HG02938 (cell line): Measurements from ENCODE around the gene MICAL3.
"Not testable (repeated sequence)": the region's sequence is repeated elsewhere in the genome, so short reads cannot be mapped to it uniquely, and the experiment has no call there.

Experiments used
- ATAC-seq: cut with Tn5 transposase; IDR thresholded peaks from one replicate; pipeline ENCODE4 v1.9.1; 2021; ENCODE audit warnings: mild to moderate bottlenecking, moderate library complexity; ENCODE audit not compliant: unreplicated experiment

Gene MICAL3

DNA sequence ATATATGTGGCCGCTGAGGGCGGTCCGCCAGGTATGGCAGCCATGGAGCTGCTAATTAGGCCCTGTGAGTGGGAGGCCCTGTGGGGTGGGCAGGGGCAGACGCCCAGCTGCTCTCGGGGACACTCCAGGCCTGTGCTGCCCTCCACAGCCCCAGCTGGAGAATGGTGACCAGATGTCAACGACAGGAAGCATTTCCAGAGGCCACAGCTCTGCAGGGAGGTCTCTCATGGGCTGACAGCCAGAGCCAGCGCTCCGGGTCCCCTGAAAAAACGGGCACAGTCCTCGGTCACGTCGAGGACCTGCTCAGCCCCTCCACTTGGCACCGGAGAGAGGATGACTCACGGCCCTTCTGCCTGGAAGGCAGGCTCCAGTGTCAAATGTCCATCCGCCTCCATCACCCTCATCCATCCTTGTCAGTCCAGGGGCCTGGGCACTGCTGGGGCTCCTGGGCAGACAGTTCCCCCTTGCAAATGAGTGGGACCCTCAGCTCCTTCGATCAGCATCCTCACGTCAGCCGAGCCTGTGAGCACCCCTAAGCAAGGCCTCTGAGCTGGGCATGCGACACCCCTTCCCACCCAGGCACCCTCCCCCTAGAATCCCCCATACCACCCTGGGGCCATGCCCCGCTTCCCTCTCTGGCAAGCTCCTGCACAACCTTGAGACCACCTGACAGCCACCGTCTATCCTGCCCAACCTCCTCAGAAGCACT is 252.0 kb downstream of the MICAL3 start:
- no peak for ATAC-seq

- no peak for ATAC-seq
Measured at GRCh38 chr22:17770180-17771077, 253.9 kb downstream of the MICAL3 start.

GRCh38 chr22:17769716-17770082 is 254.7 kb downstream of the MICAL3 start:
- ATAC-seq: no peak

- ATAC-seq: no peak
Measured at GRCh38 chr22:17769013-17769715, 255.2 kb downstream of the MICAL3 start.

- peak; percentile 73 for ATAC-seq
Measured at GRCh38 chr22:17767233-17768065, 256.9 kb downstream of the MICAL3 start.

GRCh38 chr22:17764852-17765251 is 259.5 kb downstream of the MICAL3 start:
- ATAC-seq: not testable (repeated sequence)

- ATAC-seq: no peak
Measured at GRCh38 chr22:17764036-17764435, 260.3 kb downstream of the MICAL3 start.

DNA sequence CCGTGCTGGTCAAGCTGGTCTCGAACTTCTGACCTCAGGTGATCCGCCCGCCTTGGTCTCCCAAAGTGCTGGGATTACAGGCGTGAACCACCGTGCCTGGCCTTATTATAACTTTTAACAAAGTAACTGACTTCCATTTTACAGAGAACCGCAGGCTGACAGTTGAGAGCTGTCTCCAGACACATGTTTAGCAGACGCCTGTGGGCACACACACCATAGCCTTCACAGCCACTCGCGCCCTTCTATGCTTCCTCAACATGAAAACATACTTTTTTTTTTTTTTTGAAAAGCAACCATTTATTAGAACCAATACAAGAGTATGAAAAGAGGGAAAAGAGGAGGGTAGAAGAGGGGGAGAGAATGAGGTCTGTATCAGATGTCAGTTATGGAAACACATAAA is 260.9 kb downstream of the MICAL3 start:
- ATAC-seq: not testable (repeated sequence)

- ATAC-seq: no peak
Measured at GRCh38 chr22:17761138-17761488, 263.2 kb downstream of the MICAL3 start.

DNA sequence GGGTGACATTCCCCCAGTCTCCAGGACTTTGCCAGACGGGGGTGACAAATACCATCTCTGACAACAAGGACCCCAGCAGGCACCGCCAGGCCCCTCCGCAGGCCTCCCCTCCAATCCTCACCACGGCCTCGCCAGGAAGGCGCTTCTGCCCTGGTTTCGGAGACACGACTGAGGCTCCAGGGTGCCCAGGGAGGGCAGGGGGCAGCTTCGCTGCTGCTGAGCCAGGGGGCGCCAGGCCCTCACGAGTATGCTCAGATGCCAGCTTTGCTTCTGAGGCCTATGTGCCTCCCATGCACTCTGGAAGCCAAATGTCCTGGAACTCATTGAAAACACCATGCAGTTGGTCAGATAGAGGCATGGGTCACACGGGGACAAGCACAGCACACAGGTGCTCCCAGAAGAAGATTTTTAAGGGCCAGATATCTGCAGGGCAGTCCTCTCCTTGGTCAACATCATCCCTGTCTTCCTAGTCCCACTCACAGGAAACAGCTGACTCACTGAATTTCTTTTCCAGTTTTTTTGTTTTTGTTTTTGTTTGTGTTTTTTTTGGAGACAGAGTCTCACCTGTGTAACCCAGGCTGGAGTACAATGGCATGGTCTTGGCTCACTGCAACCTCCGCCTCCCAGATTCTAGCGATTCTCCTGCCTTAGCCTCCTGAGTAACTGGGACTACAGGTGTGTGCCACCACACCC is 270.0 kb downstream of the MICAL3 start:
- no peak for ATAC-seq

DNA sequence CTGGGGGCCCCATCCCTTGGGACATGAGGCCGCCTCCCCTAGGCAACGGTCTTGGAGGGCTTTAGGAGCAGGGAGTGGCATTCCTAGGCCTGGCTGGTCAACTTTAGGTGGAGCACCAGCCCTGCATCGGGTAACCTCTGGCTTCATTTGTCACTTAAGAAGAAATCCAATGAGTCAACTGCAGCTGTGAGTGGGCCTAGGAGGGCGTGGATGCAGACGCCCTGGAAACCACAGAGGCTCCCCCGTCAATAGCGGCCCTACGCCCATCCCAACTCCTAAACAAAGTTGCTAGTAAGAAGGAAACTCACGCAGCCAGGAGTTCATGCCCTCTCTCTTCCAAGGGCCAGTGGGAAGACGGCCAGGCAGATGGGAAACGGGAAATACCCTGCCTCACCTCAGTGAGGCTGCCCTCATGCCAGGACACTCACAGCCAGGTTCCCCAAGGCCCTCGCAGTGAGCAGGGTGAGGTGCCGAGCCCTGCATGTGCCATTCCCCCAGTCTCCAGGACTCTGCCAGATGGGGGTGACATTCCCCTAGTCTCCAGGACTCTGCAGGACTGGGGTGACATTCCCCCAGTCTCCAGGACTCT is 270.9 kb downstream of the MICAL3 start:
- ATAC-seq: no peak

- no peak for ATAC-seq
Measured at GRCh38 chr22:17751596-17751995, 272.8 kb downstream of the MICAL3 start.

- no peak for ATAC-seq
Measured at GRCh38 chr22:17749605-17750395, 274.6 kb downstream of the MICAL3 start.

DNA sequence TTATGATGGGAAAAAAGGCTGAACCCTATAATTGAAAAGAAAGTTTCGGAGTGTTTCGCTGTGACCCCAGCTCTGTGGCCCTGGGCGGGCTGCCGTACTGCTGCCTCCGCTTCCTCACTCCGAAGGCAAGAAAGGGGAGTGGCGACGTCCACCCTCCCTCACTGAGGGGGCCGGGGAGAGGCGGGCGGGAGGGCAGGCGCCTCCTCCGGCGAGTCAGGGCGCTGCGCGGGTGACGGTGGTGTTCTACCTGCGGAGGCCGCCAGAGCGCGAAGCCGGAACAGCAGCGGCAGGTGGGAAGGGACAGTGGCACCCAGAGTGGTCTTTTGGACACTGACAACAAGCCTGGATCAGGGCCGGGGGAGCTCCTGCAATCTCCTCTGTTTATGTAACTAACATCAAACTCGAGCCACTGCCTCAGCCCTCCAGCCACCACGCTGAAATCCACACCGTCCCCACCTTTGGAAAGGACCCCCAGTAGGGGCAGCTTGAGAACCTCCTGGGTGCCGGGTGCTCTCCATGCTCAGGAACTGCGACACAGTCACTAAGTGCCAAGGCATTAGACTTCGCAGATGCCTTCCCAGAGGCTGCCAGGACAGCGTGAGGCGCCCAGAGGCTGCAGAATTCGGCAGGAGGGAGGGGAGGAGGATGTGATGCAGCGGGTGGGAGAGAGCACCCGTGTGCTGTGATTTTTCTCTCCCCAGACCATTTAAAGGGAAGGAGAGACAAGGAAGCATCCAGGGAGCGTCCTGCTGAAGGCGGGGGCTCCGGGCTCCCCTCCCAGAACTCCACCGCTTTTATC is 275.6 kb downstream of the MICAL3 start:
- ATAC-seq: no peak

DNA sequence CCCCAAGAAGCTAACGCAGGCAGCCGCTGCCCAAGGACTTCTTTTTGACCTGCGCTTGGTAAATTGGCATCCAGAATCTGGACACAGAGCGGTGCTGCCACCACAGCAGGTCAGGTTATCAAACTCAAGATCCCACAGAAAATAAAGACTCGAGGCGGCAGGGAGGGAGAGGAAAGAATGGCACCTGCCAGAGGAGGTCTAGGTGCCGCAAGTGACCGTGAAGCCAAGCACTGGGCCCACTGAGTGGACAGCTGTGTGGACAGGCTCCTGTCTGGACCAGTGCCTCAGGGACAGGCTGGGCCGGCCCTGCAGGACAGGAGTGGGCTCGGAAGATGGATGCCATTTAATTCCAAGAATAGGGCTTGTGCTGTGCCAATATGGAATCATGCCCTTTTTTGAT is 277.4 kb downstream of the MICAL3 start:
- no peak for ATAC-seq

GRCh38 chr22:17744430-17744829 is 279.9 kb downstream of the MICAL3 start:
- ATAC-seq: no peak

GRCh38 chr22:17743661-17744411 is 280.5 kb downstream of the MICAL3 start:
- ATAC-seq: no peak

DNA sequence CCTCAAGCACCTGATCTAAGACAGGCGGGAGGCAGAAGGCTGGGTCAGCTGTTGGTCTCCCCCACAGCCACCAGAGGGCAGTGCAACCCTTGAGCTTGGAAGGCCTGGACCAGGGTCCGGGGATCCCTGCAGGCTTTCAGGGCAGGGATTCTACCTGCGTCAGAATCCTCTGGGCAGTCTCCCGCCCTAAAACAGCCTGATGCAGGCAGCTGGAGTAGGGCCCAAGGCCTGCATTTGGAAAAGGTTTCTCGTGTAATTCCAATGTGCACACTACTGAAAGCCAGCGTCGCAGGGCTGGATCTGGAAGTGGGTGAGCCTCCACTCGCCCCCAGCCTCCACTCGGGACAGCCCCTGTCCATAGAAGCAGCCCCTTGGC is 281.8 kb downstream of the MICAL3 start:
- ATAC-seq: no peak
